UCSD-AML1 (cell line): ENCODE measurements around the gene ENO3.
A peak's percentile ranks its signal among the peaks of the same experiment; 100 is the strongest.

Experiments used
- DNase-seq: peaks from one replicate; lab custom pipeline; 2025; ENCODE audit not compliant: unreplicated experiment; lab: John Stamatoyannopoulos, UW

The ENO3 gene

DNA sequence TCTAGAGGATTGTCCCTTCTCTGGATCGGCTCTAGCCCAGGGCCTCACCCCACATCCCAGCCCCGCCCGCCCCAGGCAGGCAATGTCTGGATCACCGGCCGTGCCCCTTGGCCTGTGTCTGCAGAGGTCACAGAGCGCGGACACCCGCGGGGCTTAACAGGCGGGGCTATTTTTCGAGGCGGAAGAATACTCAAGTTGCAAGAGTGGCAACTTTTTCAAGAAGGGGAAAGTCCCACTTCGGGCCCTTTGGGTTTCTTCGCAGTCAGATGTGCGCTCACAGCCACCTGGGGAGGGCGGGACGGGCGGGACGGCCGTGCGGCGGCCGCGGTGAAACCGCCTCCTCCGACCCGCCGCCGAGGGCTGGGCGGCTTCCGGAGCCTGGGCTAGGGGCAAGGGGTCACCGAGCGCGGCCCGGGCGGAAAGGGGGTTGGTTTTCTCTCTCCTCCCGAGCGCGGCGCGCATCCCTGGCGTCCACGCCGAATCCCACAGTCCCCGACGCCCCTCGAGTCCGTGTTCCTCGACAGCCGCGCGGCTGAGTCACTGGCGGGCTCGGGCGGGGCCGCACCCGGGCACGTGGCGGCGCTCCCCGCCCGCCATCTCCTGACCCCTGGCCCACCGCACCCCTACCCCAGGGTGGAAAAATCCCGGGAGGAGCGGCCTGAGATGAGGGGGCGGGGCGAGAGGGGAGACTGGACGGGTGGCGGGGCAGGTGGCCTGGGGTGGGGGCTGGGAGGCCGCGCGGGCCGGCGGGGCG is 1.4 kb upstream of the ENO3 start:
- DNase-seq: peak; percentile 78

DNA sequence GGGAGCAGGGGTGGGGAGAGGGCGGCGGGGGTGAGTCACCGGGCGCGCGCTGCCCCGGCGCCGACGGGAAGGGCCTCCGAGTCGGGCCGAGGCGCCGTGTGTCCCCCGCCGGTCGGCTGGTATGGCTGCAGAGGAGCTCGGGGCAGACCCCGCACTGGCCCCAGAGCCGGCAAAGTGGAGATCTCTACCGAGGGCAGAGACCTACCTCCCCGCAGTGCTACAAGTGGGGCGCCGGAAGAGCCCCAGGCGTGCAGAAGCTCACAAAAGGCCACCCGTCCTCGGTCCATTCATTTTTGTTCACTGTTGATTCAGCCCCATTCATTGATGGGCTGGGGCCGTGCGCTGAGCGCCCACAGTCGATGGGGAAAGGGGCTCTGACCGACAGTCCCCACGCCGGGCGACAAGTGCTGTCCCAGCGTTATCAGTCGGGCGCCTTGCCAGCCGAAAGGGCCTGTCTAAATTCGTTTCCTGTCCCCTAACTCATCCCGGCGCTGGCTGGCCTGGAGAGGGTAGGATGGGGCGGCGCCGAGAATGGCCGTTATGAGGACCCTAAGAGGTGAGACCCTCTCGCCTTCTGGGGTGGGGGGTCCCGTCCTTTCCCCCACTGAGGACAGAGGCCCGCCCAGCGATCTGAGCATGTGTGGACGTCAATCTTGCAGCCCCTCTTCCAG is 709 bp upstream of the ENO3 start:
- DNase-seq: peak; percentile 68

DNA sequence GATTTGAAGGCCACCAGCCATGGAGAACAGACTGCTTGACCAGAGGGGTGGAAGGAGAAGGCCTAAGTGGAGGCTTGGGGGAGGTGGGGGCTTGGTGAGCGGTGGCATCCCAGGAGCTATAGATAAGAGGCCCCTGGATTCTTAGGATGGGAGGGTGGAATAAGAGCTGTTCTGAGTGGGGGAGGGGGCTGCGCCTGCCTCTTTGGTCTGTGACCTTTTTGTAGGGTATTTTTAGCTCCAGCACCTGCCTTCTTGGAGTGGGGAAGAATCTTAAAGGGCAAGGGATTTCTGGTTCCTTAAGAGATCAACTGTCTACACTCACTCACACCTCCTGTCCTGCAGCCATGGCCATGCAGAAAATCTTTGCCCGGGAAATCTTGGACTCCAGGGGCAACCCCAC is 567 bp downstream of the ENO3 start:
- DNase-seq: no peak

DNA sequence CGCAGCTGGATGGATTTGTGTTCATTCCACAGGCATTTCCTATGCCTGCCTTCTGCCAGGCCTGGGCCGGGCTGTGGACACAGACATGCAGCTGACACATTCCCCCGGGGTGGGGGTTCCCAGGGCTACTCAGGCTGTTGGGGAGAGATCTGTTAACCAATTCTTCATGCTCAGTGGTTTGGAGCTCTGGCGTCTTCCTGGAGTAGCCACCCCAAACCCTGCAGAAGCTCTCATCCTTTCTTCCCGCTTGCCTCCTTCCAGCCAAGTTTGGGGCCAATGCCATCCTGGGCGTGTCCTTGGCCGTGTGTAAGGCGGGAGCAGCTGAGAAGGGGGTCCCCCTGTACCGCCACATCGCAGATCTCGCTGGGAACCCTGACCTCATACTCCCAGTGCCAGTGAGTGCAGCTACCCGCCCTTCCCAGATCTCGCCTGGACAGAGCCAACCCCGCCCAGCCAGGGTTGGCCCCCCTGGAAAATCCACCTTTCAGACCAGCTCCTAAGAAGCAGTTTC is 2.6 kb downstream of the ENO3 start:
- no peak for DNase-seq

DNA sequence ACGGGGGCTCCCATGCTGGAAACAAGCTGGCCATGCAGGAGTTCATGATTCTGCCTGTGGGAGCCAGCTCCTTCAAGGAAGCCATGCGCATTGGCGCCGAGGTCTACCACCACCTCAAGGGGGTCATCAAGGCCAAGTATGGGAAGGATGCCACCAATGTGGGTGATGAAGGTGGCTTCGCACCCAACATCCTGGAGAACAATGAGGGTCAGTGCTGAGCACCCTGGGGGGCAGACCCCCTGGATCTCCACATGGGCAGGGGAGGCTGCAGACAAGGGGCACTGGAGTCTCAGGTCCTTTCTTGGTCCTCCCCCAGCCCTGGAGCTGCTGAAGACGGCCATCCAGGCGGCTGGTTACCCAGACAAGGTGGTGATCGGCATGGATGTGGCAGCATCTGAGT is 4.2 kb downstream of the ENO3 start:
- DNase-seq: no peak

DNA sequence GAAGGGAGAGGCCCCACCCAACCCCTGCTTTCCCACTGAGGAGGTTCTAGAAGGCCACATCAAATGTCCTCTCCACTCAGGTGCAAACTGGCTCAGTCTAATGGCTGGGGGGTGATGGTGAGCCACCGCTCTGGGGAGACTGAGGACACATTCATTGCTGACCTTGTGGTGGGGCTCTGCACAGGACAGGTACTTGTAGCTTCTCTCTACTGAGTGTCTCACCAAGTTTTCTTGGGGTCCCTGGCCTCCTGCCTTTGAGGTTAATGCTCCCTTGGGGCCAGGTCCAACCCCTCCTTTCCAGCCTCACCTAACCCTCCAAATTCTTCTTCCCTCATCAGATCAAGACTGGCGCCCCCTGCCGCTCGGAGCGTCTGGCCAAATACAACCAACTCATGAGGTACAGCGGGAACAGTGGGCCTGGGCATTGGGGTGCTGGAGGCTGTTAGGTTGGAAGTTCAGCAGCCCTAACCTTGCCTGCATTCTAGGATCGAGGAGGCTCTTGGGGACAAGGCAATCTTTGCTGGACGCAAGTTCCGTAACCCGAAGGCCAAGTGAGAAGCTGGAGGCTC is 5.7 kb downstream of the ENO3 start:
- peak; percentile 58 for DNase-seq

DNA sequence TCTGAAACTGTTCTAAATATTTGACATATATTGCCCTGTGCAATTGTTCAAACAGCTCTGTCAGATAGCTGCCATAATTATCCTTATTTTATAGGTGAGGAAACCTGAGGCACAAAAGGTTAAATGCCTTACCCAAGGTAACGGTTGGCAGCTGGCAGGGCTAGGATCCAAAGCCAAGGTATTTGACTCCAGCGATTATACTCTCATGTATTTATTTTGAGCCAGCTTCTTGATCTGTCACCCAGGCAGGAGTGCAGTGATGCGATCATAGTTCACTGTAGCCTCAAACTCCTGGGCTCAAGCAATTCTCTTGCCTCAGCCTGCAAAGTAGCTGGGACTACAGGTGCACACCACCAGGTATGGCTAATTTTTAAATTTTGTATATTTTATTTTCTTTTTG is 7.2 kb downstream of the ENO3 start:
- DNase-seq: no peak

DNA sequence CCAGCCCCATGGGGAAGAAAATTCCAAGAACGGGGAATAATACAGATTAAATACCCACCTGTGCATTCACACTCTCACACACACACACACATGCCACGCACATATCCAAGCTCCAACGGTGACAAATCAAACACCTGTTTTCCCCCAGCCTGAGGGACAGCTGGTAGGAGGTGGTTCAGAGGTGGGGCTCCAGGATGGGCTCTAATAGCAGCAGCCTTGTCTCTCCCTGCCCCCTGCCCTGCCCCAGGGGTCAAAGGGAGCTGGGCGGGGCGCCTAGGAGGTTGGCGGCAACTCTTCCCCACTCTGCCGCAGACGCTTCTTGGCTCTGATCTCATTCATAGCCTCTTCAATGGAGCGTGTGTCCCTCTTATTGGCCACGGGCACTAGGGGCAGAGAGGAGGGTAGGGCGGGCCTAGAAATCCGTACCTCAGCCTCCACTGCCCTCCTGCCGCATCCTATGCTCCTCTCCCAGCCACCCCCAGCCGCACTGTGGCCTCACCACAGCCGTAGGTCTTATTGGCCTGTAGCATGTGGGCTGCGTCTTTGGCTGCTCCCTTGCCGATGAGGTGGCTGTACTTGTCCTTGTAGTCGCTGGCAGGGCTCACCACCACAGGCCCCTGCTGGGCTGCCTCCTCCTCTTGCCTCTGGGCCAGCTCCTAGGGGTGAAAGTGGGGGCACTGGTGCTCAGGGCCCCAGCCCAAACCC is 8.5 kb downstream of the ENO3 start:
- no peak for DNase-seq

DNA sequence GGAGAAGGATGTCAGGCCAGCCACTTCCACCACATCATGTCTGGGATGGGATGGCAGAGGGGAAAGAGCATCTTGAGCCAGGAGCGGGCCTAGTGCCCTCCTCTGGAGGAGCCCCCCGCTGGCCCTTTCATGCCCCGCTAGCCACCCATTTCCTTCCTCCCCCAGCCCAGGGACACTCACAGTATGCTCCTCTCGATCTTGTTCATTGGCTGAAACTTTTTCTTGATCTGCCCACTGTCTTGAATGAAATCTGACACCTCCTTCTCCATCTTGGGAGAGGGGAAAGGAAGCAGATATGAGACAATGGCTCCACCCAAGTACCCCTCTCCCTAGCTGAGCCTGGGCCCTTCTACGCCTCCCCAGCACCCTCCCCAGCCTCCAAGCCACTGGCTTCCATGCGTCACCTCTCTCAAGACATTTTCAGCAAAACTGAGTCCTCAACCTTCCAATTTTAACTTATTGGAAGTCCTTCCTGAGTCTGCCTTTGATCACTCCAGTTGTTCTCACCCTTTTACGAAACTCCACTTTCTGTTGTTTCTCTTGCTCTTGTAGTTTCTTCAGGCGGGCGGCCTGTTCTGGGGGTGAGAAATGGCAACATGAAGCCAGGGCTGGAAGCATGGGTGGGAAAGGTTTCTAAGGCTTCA is 9.5 kb downstream of the ENO3 start:
- DNase-seq: no peak

DNA sequence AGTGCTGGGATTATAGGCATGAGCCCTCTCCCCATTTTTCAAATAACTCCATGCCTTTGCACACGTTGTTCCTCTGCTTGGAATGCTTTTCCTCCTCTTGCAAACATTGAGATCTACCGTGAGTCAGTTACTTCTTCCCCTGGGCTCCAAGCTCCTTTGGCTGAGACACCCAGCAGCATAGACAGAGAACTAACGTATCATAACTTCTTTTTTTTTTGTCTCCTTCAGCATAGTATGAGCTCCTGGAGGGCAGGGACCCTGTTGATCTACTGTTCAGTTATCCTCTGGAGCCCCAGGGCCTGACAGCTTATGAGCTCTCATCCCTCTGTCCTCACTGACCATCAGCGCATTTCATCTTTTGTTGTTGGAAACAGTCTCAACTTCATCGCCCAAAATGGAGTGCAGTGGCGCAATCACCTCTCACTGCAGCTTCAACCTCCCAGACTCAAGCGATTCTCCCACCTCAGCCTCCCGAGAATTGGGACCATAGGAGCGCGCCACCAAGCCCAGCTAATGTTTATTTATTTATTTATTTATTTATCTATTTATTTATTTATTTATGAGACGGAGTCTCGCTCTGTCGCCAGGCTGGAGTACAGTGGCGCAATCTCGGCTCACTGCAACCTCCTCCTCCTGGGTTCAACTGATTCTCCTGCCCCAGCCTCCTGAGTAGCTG is 14.5 kb downstream of the ENO3 start:
- DNase-seq: no peak

DNA sequence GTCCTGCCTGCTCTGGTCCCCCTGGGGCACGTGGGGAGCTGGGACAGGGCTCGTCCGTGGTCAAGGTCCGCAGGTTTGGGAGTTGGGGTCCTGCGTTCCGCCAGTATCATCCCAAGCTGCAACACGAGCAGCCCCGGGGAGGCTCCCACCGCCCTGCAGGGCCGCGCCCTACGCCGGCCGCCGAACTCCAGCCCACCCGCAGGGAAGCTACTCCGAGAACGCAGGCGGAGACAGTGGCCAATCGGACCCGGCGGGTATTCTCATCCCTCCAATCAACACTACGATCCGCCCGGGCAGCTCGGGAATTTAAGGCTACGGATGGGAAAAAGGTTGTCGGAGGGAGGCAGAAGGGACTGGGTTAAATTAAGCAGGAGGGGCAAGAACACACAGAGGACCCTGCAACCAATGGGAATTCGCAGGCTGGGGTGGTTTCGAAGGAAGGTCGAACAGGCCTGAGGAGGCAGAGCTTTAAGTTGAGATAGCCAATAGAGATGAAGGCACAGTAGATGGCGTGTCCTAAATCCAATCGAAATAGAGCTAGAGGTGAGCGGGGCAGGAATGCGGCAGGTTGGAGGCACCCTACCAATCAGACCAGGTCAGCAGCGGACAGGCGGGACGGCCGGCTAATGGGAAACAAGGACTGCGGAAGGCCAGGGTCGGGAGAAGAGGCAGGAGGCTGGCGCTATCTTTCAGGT is 16.1 kb downstream of the ENO3 start:
- DNase-seq: peak; percentile 97

DNA sequence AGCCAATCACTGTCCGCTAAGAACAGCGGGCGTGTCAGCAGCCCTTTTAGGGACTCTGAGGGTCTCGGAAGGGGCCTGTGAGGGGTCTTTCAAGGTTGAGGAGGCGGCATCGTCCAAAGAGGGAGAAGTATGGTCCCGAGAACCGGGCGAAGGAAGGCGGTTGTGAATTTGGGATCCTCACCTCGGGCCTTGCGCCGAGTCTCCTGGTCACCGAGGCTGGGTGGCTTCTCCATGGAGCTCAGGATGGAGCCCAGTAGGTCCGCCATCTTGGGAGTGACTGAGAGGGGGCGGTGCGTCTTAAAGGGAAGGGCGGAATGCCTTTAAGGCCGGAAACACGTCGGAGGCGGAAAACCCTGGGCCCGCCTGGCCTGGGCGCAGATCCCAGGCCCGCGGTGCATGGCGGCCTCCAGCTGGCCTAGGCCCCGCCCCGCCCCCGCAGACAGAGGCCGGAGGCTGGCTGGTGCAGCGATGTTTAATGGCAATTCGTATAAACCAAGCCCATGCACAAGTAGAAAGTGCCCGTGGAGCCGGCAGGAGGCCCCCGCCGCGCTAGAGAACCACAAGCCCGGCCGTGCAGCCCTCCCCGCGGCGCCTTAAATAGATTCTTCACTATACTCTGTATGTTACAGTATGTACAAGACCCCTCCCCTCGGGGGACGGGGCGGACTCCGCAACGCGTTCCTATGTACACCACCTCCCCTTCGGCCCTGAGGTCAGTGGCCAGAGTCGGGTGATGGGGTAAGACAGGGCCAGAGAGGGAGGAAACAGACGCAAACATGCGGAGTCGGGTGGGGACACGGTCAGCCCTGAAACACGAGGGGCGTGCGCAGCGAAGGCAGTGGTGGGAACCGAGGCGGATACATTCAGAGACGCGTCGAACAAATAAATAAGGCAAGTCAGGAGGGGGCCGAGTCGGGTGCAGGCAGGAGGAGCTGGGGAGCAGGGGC is 16.9 kb downstream of the ENO3 start, which contains the start of gene SPAG7:
SPAG7 (minus strand) TSS at position 279 of the 947 bp plus-strand sequence; CDS start at position 266, 13 bp downstream.
- DNase-seq: peak; percentile 97

DNA sequence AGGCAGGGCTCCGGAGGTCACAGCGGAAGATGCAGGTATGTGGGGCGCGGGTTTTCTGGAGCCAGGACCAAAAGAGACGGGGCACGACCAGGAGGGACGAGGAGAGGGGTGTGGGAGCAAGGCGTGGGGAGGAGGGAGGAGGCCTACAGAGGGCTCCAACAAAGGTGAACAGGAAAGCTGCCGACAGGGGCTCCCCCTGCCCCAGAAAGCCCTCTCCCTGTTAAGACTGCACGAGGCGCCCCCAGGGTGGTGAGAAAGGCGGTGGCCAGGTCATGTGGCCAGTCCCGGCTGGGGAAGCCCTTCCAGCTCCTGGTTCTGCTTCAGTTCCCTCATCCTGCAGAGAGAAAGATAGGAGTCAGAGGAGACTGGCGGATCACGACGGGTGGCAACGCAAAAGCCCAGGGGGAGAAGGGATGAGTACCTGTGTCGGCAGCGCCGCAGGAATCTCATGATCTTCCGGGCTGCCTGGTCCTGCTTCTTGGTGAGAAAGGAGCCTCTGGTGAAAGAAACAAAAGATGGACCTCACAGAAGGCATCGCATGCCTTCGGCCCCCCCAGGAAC is 17.6 kb downstream of the ENO3 start:
- no peak for DNase-seq

DNA sequence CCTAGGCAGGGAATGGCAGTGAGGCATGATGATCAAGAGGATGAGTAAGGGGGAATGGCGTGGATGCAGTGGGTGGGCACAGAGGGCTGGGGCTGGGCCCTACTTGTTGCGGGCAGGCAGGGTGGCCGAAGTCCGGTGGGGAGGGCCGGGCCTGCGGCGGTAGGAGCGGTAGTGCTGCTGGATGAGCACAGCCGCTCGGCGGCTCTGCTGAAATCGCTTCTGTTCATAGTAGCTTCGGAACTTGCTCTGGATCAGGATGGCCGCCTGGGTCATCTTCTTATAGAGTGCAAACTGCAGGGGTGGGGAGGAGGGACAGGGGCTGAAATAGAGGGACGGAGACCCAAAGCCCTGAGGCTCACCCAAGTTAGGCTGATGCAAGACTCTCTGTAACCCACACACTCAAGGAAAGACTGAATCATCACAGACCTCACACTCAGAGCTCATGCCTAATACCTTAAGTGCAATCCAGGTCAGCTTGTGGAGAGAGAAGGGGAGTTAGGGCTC is 18.2 kb downstream of the ENO3 start:
- peak; percentile 29 for DNase-seq

DNA sequence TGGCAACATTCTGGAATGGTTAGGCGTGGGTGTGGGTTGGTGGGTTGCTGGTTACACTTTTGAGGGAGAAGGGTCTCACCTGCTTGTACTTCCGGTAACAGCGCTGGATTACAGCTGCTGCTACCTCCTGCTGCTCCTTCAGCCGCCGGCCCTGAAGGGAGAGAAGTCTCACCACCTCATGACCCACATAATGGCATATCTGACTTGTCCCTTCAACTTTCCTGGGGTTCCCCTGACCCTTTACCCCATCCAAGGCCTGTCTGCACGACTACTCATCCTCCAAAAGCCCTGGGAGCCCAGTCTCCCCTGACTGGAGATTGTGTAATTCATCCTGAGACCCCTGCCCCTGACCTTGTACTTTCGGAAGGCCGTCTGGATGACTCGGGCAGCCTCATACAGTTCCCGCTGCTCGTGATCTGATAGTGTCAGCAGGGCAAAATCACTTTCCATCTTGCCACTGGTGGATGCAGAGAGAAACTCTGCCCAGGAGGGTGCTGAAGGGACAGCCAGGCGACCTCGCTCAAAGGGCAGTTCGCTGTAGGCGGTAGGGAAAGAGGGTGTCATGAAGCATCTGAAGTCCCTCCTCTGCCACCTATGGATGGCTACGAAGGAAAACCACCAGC is 18.7 kb downstream of the ENO3 start:
- no peak for DNase-seq

DNA sequence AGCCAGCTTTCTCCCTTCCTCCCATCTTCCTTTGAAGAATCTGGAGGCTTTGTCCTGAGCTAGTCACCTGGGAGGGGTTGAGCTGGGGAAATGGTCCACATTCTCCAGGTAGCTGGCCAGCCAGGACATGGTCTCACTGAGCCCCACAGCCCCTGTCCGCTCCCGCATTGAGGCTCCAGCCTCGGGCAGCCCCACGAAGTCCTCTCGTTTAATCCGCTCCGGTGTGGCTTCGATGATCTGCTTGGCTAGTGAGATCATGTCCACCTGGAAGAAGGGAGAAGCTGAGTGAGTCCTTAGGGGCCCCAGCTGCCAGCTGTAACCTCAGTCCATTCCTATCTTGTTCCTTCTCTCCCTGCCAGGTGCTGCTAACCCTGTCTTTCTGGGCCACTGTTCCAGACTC is 19.4 kb downstream of the ENO3 start:
- no peak for DNase-seq

DNA sequence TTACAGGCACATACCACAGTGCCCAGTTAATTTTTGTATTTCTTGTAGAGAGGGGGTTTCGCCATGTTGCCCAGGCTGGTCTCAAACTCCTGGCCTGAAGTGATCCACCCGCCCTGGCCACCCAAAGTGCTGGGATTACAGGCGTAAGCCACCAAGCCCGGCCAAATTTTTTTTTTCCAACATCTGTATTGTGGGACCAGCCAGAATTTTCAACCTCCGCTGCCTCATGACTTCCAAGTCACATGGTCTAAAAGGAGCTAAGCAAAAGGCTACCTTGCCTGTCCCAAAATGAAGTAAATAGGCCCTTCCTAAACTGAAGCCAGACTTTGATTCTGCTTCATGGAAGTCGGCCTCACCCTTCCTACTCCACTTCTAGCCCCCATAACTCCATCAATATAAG is 20.9 kb downstream of the ENO3 start:
- no peak for DNase-seq

DNA sequence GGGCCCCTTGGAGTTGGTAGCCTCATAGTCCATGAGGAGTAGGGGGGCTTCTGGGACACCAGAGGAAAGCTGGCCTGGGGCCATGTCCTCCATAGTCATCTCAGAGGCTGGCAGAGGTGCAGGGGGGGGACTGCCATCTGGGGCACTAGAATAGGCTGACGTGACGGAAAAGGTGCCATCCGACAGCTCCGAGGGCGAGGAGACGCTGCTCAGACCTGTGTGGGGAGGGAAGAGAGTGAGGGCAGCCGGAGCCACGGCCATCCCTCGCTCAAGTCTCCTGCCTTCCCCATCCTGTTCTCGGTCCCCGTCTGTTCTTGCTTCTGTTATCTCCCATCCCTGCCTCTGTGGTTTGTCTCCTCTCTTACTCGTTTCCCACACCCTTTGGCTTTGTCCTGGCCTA is 21.4 kb downstream of the ENO3 start:
- no peak for DNase-seq
